WTC11 (cell line): ENCODE data around the gene ZNF22. TPM values are rescaled to one million over a fixed set of nuclear protein-coding genes. Genes with fewer than 3 reads are reported as not detected.

Experiments
- ATAC-seq: fragments of 200-7000 bp; cut with Tn5 transposase; 2 replicates; pipeline ENCODE4 v1.10.0; 2021; ENCODE audit warnings: mild to moderate bottlenecking, moderate library complexity
- CTCF ChIA-PET: fragments of 300-600 bp; sonication (Branson Sonifier 250); formaldehyde crosslinking; loops from one replicate; lab custom pipeline; 2021; ENCODE audit warnings: antibody characterized with exemption; lab: Charles Lee
- POLR2A ChIA-PET: fragments of 350-600 bp; sonication (Branson Sonifier 250); formaldehyde crosslinking; loops from one replicate; lab custom pipeline; 2021; ENCODE audit warnings: antibody characterized with exemption; lab: Charles Lee
- DNase-seq: peaks from one replicate; pipeline ENCODE4 v3.0.0; 2021; ENCODE audit warnings: low spot score
- H3K27ac Mint-ChIP-seq: 2 replicates; pipeline ENCODE4 v1.8.0; 2021; ENCODE audit warnings: mixed read lengths
- H3K27me3 Mint-ChIP-seq: 2 replicates; pipeline ENCODE4 v1.8.0; 2021; ENCODE audit warnings: low read depth, mild to moderate bottlenecking, moderate library complexity, mixed read lengths
- H3K36me3 Mint-ChIP-seq: 2 replicates; pipeline ENCODE4 v1.8.0; 2021; ENCODE audit warnings: mixed read lengths
- H3K4me1 Mint-ChIP-seq: 2 replicates; pipeline ENCODE4 v1.8.0; 2022; ENCODE audit warnings: mixed read lengths
- H3K4me3 Mint-ChIP-seq: 2 replicates; pipeline ENCODE4 v1.8.0; 2021; ENCODE audit warnings: mild to moderate bottlenecking, moderate library complexity, mixed read lengths
- H3K9me3 Mint-ChIP-seq: 2 replicates; pipeline ENCODE4 v1.8.0; 2021; ENCODE audit warnings: mixed read lengths
- ESRRA ChIP-seq: sonication (generic); formaldehyde crosslinking; IDR thresholded peaks from 2 replicates; pipeline ENCODE4 v1.8.1; 2022; ENCODE audit warnings: mild to moderate bottlenecking, missing genetic modification reagents, borderline replicate concordance
- ETV6 ChIP-seq: sonication (generic); formaldehyde crosslinking; IDR thresholded peaks from 2 replicates; pipeline ENCODE4 v1.8.1; 2022; ENCODE audit warnings: mild to moderate bottlenecking, missing genetic modification reagents
- GTF2I ChIP-seq: fragments of 250-450 bp; sonication (Bioruptor Pico); conservative IDR thresholded peaks from 2 replicates; pipeline ENCODE4 v1.4.0; 2021; ENCODE audit warnings: mild to moderate bottlenecking
- IRF2 ChIP-seq: sonication (generic); formaldehyde crosslinking; IDR thresholded peaks from 2 replicates; pipeline ENCODE4 v1.8.0; 2022; ENCODE audit warnings: low read depth, missing genetic modification reagents, borderline replicate concordance
- KAT7 ChIP-seq: sonication (generic); formaldehyde crosslinking; IDR thresholded peaks from 2 replicates; pipeline ENCODE4 v1.8.1; 2023; ENCODE audit warnings: missing genetic modification reagents, mild to moderate bottlenecking, borderline replicate concordance
- MYBL2 ChIP-seq: sonication (generic); formaldehyde crosslinking; IDR thresholded peaks from 2 replicates; pipeline ENCODE4 v1.8.1; 2023; ENCODE audit warnings: mild to moderate bottlenecking, moderate library complexity, missing genetic modification reagents
- PRRX2 ChIP-seq: fragments of 250-450 bp; sonication (Bioruptor Pico); IDR thresholded peaks from 2 replicates; pipeline ENCODE4 v1.8.0; 2021; ENCODE audit warnings: mild to moderate bottlenecking
- SMAD3 ChIP-seq: sonication (generic); formaldehyde crosslinking; IDR thresholded peaks from 2 replicates; pipeline ENCODE4 v1.8.0; 2022; ENCODE audit warnings: missing genetic modification reagents, mild to moderate bottlenecking, borderline replicate concordance
- SOX15 ChIP-seq: fragments of 250-450 bp; sonication (Bioruptor Pico); IDR thresholded peaks from 2 replicates; pipeline ENCODE4 v1.9.0; 2021; ENCODE audit warnings: mild to moderate bottlenecking
- TEAD4 ChIP-seq: sonication (generic); formaldehyde crosslinking; IDR thresholded peaks from 2 replicates; pipeline ENCODE4 v1.8.0; 2022; ENCODE audit warnings: mild to moderate bottlenecking, missing genetic modification reagents
- ZNF263 ChIP-seq: sonication (generic); formaldehyde crosslinking; IDR thresholded peaks from 2 replicates; pipeline ENCODE4 v1.8.1; 2022; ENCODE audit warnings: low read depth, mild to moderate bottlenecking, moderate library complexity, missing genetic modification reagents
- ZNF317 ChIP-seq: sonication (generic); formaldehyde crosslinking; IDR thresholded peaks from 2 replicates; pipeline ENCODE4 v1.8.1; 2023; ENCODE audit warnings: low read depth, mild to moderate bottlenecking, moderate library complexity, missing genetic modification reagents, borderline replicate concordance
- ZNF396 ChIP-seq: fragments of 250-450 bp; sonication (Bioruptor Pico); IDR thresholded peaks from 2 replicates; pipeline ENCODE4 v1.8.0; 2021; ENCODE audit warnings: mild to moderate bottlenecking, moderate library complexity, borderline replicate concordance
- ZNF423 ChIP-seq: fragments of 250-450 bp; sonication (Bioruptor Pico); IDR thresholded peaks from 2 replicates; pipeline ENCODE4 v2.1.2; 2022; ENCODE audit warnings: mild to moderate bottlenecking, moderate library complexity
- total RNA-seq: library from RNA; stranded (reverse); gene quantifications from 3 replicates; pipeline ENCODE4 v1.2.3, GENCODE V29; 2021
- TF ChIP-seq, protein P1 (sequence below): sonication (generic); formaldehyde crosslinking; IDR thresholded peaks from 2 replicates; pipeline ENCODE4 v1.8.0; 2022; ENCODE audit warnings: mild to moderate bottlenecking, missing genetic modification reagents
- TF ChIP-seq, protein P2 (sequence below): fragments of 200-600 bp; IDR thresholded peaks from 2 replicates; pipeline ENCODE4 v1.8.0; 2022; ENCODE audit warnings: antibody characterized with exemption
- TF ChIP-seq, protein P3 (sequence below): sonication (generic); formaldehyde crosslinking; IDR thresholded peaks from 2 replicates; pipeline ENCODE4 v1.8.1; 2023; ENCODE audit warnings: mild to moderate bottlenecking, moderate library complexity, missing genetic modification reagents
- TF ChIP-seq, protein P4 (sequence below): sonication (generic); formaldehyde crosslinking; IDR thresholded peaks from 2 replicates; pipeline ENCODE4 v1.8.1; 2023; ENCODE audit warnings: mild to moderate bottlenecking, missing genetic modification reagents, moderate library complexity
- TF ChIP-seq, protein P5 (sequence below): sonication (generic); formaldehyde crosslinking; IDR thresholded peaks from 2 replicates; pipeline ENCODE4 v1.8.0; 2022; ENCODE audit warnings: missing genetic modification reagents
- TF ChIP-seq, protein P6 (sequence below): sonication (generic); formaldehyde crosslinking; IDR thresholded peaks from 2 replicates; pipeline ENCODE4 v1.8.0; 2023; ENCODE audit warnings: mild to moderate bottlenecking, missing genetic modification reagents
- TF ChIP-seq, protein P7 (sequence below): sonication (generic); formaldehyde crosslinking; IDR thresholded peaks from 2 replicates; pipeline ENCODE4 v1.8.1; 2022; ENCODE audit warnings: missing genetic modification reagents, borderline replicate concordance
- TF ChIP-seq, protein P8 (sequence below): fragments of 250-450 bp; sonication (Bioruptor Pico); IDR thresholded peaks from 2 replicates; pipeline ENCODE4 v1.9.0; 2021; ENCODE audit warnings: mild to moderate bottlenecking

The ZNF22 gene
- total RNA-seq, 1 experiment from 2014 or later: 31.0 TPM

DNA sequence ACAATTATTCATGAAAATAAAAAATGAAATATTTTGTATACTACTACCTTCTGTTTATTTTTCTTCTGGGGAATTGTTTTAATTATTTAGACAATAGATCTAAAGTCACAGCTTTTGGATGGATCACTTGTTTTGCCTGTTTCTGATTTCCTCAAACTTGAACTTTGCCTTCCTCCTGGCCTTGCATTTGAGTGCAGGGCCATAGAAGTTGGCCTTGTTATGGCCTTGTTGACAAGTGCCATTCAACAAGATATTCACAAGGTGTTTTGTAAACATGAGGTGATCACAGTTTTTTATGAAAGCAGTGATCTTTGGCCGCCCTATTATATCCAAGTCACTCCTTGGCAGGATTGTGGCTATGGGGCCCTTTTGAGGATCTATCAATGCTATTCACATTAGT, 4.6 kb downstream of the ZNF22 start (continued):
- TF ChIP-seq ZNF317 (CRISPR knock-in tag) (no peak), KAT7 (CRISPR knock-in tag) (no peak), GTF2I (CRISPR knock-in tag) (no peak), IRF2 (no peak), PRRX2 (no peak), MYBL2 (CRISPR knock-in tag) (no peak)
- TF ChIP-seq, protein P1, sequence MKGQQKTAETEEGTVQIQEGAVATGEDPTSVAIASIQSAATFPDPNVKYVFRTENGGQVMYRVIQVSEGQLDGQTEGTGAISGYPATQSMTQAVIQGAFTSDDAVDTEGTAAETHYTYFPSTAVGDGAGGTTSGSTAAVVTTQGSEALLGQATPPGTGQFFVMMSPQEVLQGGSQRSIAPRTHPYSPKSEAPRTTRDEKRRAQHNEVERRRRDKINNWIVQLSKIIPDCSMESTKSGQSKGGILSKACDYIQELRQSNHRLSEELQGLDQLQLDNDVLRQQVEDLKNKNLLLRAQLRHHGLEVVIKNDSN (CRISPR knock-in tag): no peak

DNA sequence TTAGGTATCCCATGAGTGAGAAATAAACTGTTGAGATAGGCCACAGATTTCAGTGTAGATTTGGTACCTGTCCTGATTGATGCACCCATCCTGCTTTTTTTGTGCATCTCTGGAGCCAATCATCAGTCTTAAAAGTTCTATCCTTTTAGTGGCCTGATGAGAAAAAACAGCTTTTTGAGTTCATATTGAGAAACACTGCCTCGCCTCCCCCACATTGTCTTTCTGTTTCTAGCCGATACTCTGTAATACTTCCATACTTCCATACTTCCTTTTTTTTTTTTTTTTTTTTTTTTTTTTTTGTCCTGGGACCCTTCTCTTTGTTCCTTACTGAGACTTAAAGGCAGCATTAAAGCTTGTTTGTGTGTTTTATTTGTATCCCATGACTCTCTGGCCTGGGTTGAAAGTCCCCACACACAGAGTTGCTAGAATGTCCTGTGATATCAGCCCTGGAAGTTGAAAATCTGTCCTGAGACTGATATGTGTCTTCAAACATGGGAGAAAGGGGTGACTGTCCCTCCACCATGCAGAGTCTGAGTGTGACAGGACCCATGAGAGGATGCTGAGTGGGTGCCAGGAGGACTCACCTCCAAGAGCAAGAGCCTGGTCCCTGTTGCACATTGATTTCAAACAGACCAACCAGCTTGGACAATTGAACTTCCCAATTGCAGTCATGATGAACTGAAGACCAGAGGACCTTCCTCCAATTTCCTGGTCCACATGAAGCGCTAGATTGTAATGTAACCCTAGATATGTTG, 5.7 kb downstream of the ZNF22 start:
- ATAC-seq (no peak), DNase-seq (no peak)
- Mint-ChIP-seq H3K27ac (no peak overlapping the region), H3K4me1 (peaks cover 17% of the 10 kb centered on the region), H3K4me3 (no peak overlapping the region), H3K27me3 (no peaks in the 10 kb centered on the region), H3K36me3 (peaks cover 32% of the 10 kb centered on the region), H3K9me3 (peaks cover 9% of the 10 kb centered on the region)
- POLR2A ChIA-PET: no interaction called here
- TF ChIP-seq SOX15 (CRISPR knock-in tag) (no peak), ZNF396 (CRISPR knock-in tag) (no peak), ZNF423 (CRISPR knock-in tag) (no peak), ETV6 (CRISPR knock-in tag) (no peak), ZNF317 (CRISPR knock-in tag) (no peak), KAT7 (CRISPR knock-in tag) (no peak), ESRRA (CRISPR knock-in tag) (no peak), SMAD3 (no peak), GTF2I (CRISPR knock-in tag) (no peak), ZNF263 (CRISPR knock-in tag) (no peak), TEAD4 (no peak)
- TF ChIP-seq, protein P2, sequence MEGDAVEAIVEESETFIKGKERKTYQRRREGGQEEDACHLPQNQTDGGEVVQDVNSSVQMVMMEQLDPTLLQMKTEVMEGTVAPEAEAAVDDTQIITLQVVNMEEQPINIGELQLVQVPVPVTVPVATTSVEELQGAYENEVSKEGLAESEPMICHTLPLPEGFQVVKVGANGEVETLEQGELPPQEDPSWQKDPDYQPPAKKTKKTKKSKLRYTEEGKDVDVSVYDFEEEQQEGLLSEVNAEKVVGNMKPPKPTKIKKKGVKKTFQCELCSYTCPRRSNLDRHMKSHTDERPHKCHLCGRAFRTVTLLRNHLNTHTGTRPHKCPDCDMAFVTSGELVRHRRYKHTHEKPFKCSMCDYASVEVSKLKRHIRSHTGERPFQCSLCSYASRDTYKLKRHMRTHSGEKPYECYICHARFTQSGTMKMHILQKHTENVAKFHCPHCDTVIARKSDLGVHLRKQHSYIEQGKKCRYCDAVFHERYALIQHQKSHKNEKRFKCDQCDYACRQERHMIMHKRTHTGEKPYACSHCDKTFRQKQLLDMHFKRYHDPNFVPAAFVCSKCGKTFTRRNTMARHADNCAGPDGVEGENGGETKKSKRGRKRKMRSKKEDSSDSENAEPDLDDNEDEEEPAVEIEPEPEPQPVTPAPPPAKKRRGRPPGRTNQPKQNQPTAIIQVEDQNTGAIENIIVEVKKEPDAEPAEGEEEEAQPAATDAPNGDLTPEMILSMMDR: no peak
- TF ChIP-seq, protein P3, sequence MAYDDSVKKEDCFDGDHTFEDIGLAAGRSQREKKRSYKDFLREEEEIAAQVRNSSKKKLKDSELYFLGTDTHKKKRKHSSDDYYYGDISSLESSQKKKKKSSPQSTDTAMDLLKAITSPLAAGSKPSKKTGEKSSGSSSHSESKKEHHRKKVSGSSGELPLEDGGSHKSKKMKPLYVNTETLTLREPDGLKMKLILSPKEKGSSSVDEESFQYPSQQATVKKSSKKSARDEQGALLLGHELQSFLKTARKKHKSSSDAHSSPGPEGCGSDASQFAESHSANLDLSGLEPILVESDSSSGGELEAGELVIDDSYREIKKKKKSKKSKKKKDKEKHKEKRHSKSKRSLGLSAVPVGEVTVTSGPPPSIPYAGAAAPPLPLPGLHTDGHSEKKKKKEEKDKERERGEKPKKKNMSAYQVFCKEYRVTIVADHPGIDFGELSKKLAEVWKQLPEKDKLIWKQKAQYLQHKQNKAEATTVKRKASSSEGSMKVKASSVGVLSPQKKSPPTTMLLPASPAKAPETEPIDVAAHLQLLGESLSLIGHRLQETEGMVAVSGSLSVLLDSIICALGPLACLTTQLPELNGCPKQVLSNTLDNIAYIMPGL (CRISPR knock-in tag): no peak
- TF ChIP-seq, protein P4, sequence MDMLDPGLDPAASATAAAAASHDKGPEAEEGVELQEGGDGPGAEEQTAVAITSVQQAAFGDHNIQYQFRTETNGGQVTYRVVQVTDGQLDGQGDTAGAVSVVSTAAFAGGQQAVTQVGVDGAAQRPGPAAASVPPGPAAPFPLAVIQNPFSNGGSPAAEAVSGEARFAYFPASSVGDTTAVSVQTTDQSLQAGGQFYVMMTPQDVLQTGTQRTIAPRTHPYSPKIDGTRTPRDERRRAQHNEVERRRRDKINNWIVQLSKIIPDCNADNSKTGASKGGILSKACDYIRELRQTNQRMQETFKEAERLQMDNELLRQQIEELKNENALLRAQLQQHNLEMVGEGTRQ: no peak
- TF ChIP-seq, protein P5, sequence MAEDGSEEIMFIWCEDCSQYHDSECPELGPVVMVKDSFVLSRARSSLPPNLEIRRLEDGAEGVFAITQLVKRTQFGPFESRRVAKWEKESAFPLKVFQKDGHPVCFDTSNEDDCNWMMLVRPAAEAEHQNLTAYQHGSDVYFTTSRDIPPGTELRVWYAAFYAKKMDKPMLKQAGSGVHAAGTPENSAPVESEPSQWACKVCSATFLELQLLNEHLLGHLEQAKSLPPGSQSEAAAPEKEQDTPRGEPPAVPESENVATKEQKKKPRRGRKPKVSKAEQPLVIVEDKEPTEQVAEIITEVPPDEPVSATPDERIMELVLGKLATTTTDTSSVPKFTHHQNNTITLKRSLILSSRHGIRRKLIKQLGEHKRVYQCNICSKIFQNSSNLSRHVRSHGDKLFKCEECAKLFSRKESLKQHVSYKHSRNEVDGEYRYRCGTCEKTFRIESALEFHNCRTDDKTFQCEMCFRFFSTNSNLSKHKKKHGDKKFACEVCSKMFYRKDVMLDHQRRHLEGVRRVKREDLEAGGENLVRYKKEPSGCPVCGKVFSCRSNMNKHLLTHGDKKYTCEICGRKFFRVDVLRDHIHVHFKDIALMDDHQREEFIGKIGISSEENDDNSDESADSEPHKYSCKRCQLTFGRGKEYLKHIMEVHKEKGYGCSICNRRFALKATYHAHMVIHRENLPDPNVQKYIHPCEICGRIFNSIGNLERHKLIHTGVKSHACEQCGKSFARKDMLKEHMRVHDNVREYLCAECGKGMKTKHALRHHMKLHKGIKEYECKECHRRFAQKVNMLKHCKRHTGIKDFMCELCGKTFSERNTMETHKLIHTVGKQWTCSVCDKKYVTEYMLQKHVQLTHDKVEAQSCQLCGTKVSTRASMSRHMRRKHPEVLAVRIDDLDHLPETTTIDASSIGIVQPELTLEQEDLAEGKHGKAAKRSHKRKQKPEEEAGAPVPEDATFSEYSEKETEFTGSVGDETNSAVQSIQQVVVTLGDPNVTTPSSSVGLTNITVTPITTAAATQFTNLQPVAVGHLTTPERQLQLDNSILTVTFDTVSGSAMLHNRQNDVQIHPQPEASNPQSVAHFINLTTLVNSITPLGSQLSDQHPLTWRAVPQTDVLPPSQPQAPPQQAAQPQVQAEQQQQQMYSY (CRISPR knock-in tag): no peak
- TF ChIP-seq, protein P6, sequence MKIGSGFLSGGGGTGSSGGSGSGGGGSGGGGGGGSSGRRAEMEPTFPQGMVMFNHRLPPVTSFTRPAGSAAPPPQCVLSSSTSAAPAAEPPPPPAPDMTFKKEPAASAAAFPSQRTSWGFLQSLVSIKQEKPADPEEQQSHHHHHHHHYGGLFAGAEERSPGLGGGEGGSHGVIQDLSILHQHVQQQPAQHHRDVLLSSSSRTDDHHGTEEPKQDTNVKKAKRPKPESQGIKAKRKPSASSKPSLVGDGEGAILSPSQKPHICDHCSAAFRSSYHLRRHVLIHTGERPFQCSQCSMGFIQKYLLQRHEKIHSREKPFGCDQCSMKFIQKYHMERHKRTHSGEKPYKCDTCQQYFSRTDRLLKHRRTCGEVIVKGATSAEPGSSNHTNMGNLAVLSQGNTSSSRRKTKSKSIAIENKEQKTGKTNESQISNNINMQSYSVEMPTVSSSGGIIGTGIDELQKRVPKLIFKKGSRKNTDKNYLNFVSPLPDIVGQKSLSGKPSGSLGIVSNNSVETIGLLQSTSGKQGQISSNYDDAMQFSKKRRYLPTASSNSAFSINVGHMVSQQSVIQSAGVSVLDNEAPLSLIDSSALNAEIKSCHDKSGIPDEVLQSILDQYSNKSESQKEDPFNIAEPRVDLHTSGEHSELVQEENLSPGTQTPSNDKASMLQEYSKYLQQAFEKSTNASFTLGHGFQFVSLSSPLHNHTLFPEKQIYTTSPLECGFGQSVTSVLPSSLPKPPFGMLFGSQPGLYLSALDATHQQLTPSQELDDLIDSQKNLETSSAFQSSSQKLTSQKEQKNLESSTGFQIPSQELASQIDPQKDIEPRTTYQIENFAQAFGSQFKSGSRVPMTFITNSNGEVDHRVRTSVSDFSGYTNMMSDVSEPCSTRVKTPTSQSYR: no peak
- TF ChIP-seq, protein P7, sequence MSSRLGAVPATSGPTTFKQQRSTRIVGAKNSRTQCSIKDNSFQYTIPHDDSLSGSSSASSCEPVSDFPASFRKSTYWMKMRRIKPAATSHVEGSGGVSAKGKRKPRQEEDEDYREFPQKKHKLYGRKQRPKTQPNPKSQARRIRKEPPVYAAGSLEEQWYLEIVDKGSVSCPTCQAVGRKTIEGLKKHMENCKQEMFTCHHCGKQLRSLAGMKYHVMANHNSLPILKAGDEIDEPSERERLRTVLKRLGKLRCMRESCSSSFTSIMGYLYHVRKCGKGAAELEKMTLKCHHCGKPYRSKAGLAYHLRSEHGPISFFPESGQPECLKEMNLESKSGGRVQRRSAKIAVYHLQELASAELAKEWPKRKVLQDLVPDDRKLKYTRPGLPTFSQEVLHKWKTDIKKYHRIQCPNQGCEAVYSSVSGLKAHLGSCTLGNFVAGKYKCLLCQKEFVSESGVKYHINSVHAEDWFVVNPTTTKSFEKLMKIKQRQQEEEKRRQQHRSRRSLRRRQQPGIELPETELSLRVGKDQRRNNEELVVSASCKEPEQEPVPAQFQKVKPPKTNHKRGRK (CRISPR knock-in tag): no peak
- TF ChIP-seq, protein P8, sequence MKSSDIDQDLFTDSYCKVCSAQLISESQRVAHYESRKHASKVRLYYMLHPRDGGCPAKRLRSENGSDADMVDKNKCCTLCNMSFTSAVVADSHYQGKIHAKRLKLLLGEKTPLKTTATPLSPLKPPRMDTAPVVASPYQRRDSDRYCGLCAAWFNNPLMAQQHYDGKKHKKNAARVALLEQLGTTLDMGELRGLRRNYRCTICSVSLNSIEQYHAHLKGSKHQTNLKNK (CRISPR knock-in tag): no peak
- CTCF ChIA-PET: interaction anchor here (1.1 kb wide), 1 partner anchor 229 kb away, joined by 5 read pairs; no protein-coding TSS in a partner anchor
